Fibroblast of pulmonary artery (primary cell): ENCODE results near the gene RFTN1.

Experiments
- DNase-seq: peaks from one replicate; pipeline ENCODE4 v3.0.0-alpha.2; 2010; ENCODE audit warnings: low read depth
- H3K4me3 ChIP-seq: replicated peaks from 2 replicates; pipeline ENCODE4 v1.5.1; 2011; ENCODE audit warnings: low read depth, mild to moderate bottlenecking, control low read depth, low read length, moderate library complexity
- CTCF ChIP-seq: IDR thresholded peaks from 2 replicates; pipeline ENCODE4 v1.5.1; 2011; ENCODE audit warnings: mild to moderate bottlenecking, control low read depth, low read length, inconsistent platforms; ENCODE audit errors: missing control alignments

Gene RFTN1

GRCh38 chr3:16486201-16486600 lies 27.3 kb downstream of the RFTN1 start:
- no peak for TF ChIP-seq CTCF
- no peak overlapping the region for H3K4me3 ChIP-seq
- DNase-seq, result no peak

GRCh38 chr3:16485395-16485992 lies 28.0 kb downstream of the RFTN1 start:
- DNase-seq, result no peak
- TF ChIP-seq CTCF, result no peak
- H3K4me3 ChIP-seq, result no peak overlapping the region

- no peak overlapping the region for H3K4me3 ChIP-seq
- peak; percentile 40 for DNase-seq
- no peak for TF ChIP-seq CTCF
These were observed 28.5 kb downstream of the RFTN1 start for GRCh38 chr3:16484984-16485383.

GRCh38 chr3:16484216-16484615 lies 29.3 kb downstream of the RFTN1 start:
- DNase-seq, result peak; percentile 100
- no peak for TF ChIP-seq CTCF

GRCh38 chr3:16482770-16483531 lies 30.5 kb downstream of the RFTN1 start:
- no peak overlapping the region for H3K4me3 ChIP-seq
- DNase-seq, result no peak

More at GRCh38 chr3:16484216-16484615, 29.3 kb downstream of the RFTN1 start:
- H3K4me3 ChIP-seq, result no peak overlapping the region

GRCh38 chr3:16482194-16482769 lies 31.2 kb downstream of the RFTN1 start:
- DNase-seq, result no peak
- H3K4me3 ChIP-seq, result no peak overlapping the region
- no peak for TF ChIP-seq CTCF

More at GRCh38 chr3:16482770-16483531, 30.5 kb downstream of the RFTN1 start:
- no peak for TF ChIP-seq CTCF
